Measurements from ENCODE around the gene YAP1.
"Not testable (repeated sequence)": the region's sequence is repeated elsewhere in the genome, so short reads cannot be mapped to it uniquely, and the experiment has no call there.

Gene YAP1

GRCh38 chr11:102197670-102198139 is 87.5 kb downstream of the YAP1 start:
- DNase-seq (ENCODE audit: low read depth in 2 of 2), result no peak

GRCh38 chr11:102199673-102200072 is 89.4 kb downstream of the YAP1 start:
- no peak for DNase-seq (ENCODE audit: low read depth in 2 of 2)

GRCh38 chr11:102200325-102200724 is 90.1 kb downstream of the YAP1 start:
- not testable (repeated sequence) for DNase-seq (ENCODE audit: low read depth in 2 of 2)

DNA sequence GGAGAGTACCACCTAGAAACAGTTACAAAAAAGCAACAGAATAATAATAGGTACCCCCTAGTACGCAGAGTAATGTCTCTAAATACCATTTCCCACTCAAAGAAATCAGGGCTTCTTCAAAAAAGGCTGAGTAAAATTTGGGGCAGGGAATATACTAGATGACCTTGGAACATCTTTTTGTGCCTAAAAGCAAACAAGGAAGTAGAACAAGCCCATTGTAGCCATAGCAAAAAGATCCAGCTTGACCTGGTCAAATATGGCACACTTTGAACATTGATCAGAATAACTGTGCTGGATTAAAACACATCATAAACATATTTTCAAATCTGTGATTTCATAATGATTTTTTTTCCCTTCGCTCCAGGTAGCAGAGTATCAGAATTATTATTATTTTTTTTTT is 91.5 kb downstream of the YAP1 start:
- no peak for DNase-seq (ENCODE audit: low read depth in 2 of 2)

DNA sequence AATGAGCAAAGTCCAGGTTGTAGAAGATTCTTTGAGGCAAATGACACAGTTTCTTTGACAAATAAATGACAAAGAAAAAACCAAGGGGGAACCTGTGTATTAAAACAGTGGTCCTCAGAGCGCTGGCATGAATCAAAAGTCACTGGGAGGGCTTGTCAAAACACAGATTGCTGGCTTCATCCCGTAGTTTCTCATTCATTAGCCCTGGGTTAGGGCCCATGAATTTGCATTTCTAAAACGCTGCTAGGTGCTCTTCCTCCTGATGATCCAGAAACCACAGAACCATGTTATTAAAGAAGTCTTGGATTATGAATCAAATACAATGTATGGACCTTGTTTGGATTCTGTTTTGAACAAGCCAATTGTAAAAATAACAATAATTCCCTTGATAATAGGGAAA is 92.7 kb downstream of the YAP1 start:
- DNase-seq (ENCODE audit: low read depth in 2 of 2), result no peak

GRCh38 chr11:102204174-102204573 is 93.9 kb downstream of the YAP1 start:
- no peak for DNase-seq (ENCODE audit: low read depth in 2 of 2)

GRCh38 chr11:102205805-102206204 is 95.6 kb downstream of the YAP1 start:
- no peak for DNase-seq (ENCODE audit: low read depth in 2 of 2)

- DNase-seq (ENCODE audit: low read depth in 2 of 2), result no peak
These were observed 98.6 kb downstream of the YAP1 start for GRCh38 chr11:102208835-102209234.

DNA sequence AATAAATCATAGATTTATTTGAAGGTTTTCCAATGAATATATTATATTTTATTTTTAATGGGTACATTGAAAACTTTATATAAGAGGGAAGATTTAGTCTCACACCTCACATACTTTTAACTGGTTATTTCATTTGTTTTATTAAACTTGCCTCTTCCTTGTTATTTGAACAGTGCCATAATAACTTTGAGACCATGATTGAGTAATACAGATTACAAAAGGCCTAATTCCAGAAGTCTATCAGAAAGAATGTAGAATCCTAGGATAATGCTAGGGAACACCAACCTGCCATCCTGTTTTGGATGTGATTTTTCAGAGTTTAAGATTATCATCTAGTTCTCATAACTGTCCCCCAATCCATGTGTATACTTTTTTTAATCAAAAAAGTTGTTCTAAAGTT is 104.4 kb downstream of the YAP1 start:
- DNase-seq (ENCODE audit: low read depth in 2 of 2), result no peak

- DNase-seq (ENCODE audit: low read depth in 2 of 2), result no peak
These were observed 106.3 kb downstream of the YAP1 start for GRCh38 chr11:102216433-102217075.

GRCh38 chr11:102220728-102221467 is 110.7 kb downstream of the YAP1 start:
- DNase-seq (ENCODE audit: low read depth in 2 of 2), result no peak

GRCh38 chr11:102223859-102224258 is 113.6 kb downstream of the YAP1 start:
- DNase-seq (ENCODE audit: low read depth in 2 of 2), result no peak

- no peak for DNase-seq (ENCODE audit: low read depth in 2 of 2)
These were observed 115.7 kb downstream of the YAP1 start for GRCh38 chr11:102225689-102226568.

GRCh38 chr11:102226702-102227490 is 116.6 kb downstream of the YAP1 start:
- no peak for DNase-seq (ENCODE audit: low read depth in 2 of 2)

GRCh38 chr11:102229510-102230123 is 119.4 kb downstream of the YAP1 start:
- DNase-seq (ENCODE audit: low read depth in 2 of 2), result no peak

- DNase-seq (ENCODE audit: low read depth in 2 of 2), result no peak
These were observed 119.9 kb downstream of the YAP1 start for GRCh38 chr11:102230186-102230585.

GRCh38 chr11:102230911-102231310 is 120.7 kb downstream of the YAP1 start:
- DNase-seq (ENCODE audit: low read depth in 2 of 2), result no peak

GRCh38 chr11:102234779-102235439 is 124.7 kb downstream of the YAP1 start:
- no peak for DNase-seq (ENCODE audit: low read depth in 2 of 2)

DNA sequence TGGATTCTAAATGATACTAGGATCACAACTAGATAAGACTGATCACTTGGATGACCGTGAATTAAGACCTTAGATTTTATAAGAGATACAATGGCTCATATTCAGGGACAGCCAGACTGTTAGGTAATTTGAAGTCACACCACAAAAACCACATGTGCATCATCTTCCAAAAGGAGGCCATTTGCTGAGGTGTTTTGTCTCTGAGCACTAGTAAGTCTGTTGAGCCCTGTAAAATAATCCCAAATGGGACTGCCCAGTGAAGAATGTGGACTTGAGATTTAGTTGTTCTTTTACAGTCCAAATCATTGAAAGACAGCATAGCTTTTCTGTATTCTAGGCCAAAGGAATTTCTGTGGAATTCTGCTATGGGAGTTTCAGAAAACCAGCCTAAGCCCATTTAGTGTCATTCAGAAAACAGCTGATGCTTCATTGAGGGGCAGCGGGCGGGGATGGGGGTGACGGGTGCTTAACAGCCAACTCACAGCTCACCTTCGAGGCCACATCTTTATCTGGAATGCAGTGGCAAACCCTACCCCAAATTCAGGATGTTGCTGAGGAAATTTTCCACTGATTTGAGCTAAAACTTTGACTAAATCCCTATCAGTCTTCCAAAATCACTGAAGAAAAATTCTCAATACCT is 127.0 kb downstream of the YAP1 start:
- DNase-seq (ENCODE audit: low read depth in 2 of 2), result no peak

GRCh38 chr11:102238391-102238821 is 128.2 kb downstream of the YAP1 start:
- no peak for DNase-seq (ENCODE audit: low read depth in 2 of 2)

Measured in stimulated activated CD8-positive, alpha-beta memory T cell treated with anti-CD3 and anti-CD28 coated beads, Interleukin-7, amount 100 ng/mL, for 1 hour (primary cell).